LNCaP clone FGC (cell line): ENCODE data around the gene BMPER.

Source experiments
- DNase-seq: peaks from one replicate; pipeline ENCODE4 v3.0.0-alpha.2; 2011; ENCODE audit warnings: low read depth
- H3K4me3 ChIP-seq: 2 replicates; pipeline ENCODE4 v1.5.1; 2011; ENCODE audit warnings: mild to moderate bottlenecking, low read depth, low read length, control low read depth
- CTCF ChIP-seq: IDR thresholded peaks from 2 replicates; pipeline ENCODE4 v1.5.1; 2012; ENCODE audit warnings: mild to moderate bottlenecking; ENCODE audit not compliant: control insufficient read depth, insufficient read depth; ENCODE audit errors: extremely low read depth

Gene BMPER

GRCh38 chr7:34043461-34044305, 138.3 kb downstream of the BMPER start:
- DNase-seq = no peak
- no peak overlapping the region for H3K4me3 ChIP-seq
- no peak for TF ChIP-seq CTCF

- no peak for TF ChIP-seq CTCF
- no peak for DNase-seq
- H3K4me3 ChIP-seq = no peak overlapping the region
These were observed 138.9 kb downstream of the BMPER start for GRCh38 chr7:34044306-34044643.

- H3K4me3 ChIP-seq = no peak overlapping the region
- DNase-seq = no peak
- no peak for TF ChIP-seq CTCF
These were observed 139.5 kb downstream of the BMPER start for GRCh38 chr7:34044734-34045353.

- no peak for TF ChIP-seq CTCF
- no peak overlapping the region for H3K4me3 ChIP-seq
- no peak for DNase-seq
These were observed 143.1 kb downstream of the BMPER start for GRCh38 chr7:34048445-34048844.

GRCh38 chr7:34054075-34054474, 148.7 kb downstream of the BMPER start:
- DNase-seq = no peak
- no peak overlapping the region for H3K4me3 ChIP-seq
- TF ChIP-seq CTCF = no peak

- H3K4me3 ChIP-seq = no peak overlapping the region
- TF ChIP-seq CTCF = no peak
- DNase-seq = no peak
These were observed 151.8 kb downstream of the BMPER start for GRCh38 chr7:34057136-34057535.
